ENCODE data around the gene SLCO3A1. TPM values are rescaled to one million over a fixed set of nuclear protein-coding genes. Genes with fewer than 3 reads are reported as not detected.

Gene SLCO3A1
- total RNA-seq, 1 donor from 2014 or later, result 56.8 TPM

DNA sequence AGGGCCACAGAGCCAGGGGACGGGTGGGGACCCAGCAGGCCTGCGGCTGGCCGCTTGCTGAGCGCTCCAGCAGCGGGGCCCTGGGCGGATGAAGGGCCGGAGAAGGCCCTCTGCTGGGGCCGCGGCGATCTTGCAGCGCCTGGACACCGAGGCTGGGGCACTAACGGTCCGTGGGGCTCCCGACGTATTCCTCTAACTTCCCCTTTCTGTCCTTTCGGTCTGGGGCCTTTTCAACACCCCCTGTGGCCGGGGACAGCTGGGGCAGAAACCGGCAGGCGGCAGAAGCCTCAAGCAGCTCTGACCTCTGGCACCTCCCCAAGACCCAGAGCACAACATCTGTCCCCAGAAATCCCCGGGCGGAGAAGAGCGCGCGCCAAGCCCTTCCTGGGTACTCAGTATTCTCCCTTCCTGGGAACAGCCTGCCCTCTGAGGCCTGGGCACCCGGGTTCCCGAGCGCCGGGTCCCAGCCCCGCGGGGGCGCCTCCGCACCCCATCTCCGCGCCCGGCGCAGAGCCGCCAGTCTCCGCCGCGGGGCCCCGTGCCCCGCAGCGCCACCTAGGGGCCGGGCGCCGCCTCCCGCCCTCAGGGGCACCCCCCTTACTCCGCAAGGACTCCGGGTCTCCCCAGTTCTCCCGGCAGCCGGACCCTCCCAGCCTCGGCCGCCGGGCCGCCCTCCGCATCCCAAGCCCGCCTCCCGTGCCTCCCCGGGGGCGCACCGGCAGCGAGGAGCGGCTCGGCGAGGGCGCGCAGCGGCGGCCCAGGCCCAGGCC lies 582 bp upstream of the SLCO3A1 start:
- TF ChIP-seq CTCF (IDR thresholded peaks at IDR 0.05; ENCODE audit: borderline replicate concordance), result peak; percentile 74
- peak; percentile 83 for DNase-seq
- no peaks in the 10 kb centered on the region for H3K27me3 ChIP-seq (ENCODE audit: low read depth)
- H3K36me3 ChIP-seq, result no peaks in the 10 kb centered on the region
- peaks cover 64% of the 10 kb centered on the region for H3K4me1 ChIP-seq
- H3K4me3 ChIP-seq, result peak overlapping the region; percentile 78
- peak overlapping the region; percentile 99 for H3K27ac ChIP-seq (replicated peaks)
- H3K9me3 ChIP-seq (replicated peaks), result no peaks in the 10 kb centered on the region
- intact Hi-C loops (cut with micrococcal nuclease), result loop anchor here (10.0 kb wide), 1 partner anchor 222 kb away; no protein-coding TSS in a partner anchor

DNA sequence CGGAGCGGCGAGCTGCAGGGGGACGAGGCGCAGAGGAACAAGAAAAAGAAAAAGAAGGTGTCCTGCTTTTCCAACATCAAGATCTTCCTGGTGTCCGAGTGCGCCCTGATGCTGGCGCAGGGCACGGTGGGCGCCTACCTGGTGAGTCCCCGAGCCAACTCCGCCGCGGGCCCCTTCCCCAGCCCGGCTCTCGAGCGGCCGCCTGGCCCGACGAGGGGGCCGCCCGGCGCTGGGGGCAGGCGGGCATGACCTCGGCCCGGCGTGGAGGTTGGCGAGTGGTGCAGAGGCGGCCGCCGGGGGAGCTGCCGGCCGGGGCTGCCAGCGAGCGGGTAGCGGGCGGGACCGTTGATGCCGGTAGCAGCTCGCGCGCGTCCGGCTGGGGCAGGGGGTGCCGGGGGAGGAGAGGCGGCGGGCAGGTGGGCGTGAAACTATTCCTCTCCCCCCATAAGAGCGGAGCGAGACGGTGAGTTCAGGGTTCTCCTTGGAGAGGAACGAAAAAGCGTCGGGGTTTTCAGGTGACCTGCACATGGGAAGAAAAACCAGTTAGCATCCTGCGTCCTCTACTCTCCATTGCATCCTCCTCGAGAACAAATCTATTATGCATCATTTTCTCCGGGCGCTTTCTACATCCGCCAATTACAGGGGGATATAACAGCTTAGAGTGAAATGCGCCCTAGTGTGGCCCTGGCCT lies 585 bp downstream of the SLCO3A1 start:
- intact Hi-C loops (cut with micrococcal nuclease), result loop anchor here (10.0 kb wide), 1 partner anchor 221 kb away; no protein-coding TSS in a partner anchor
- H3K36me3 ChIP-seq, result peaks cover 5% of the 10 kb centered on the region
- H3K27me3 ChIP-seq (ENCODE audit: low read depth), result no peaks in the 10 kb centered on the region
- H3K27ac ChIP-seq (replicated peaks), result peak overlapping the region; percentile 99
- peak; percentile 49 for TF ChIP-seq CTCF (IDR thresholded peaks at IDR 0.05; ENCODE audit: borderline replicate concordance)
- peak; percentile 64 for DNase-seq
- peaks cover 75% of the 10 kb centered on the region for H3K4me1 ChIP-seq
- no peaks in the 10 kb centered on the region for H3K9me3 ChIP-seq (replicated peaks)
- H3K4me3 ChIP-seq, result peak overlapping the region; percentile 78

GRCh38 chr15:91854639-91854990 lies 1.1 kb downstream of the SLCO3A1 start:
- intact Hi-C loops (cut with micrococcal nuclease), result loop anchor here (10.0 kb wide), 1 partner anchor 220 kb away; no protein-coding TSS in a partner anchor
- H3K4me1 ChIP-seq, result peaks cover 80% of the 10 kb centered on the region
- TF ChIP-seq CTCF (IDR thresholded peaks at IDR 0.05; ENCODE audit: borderline replicate concordance), result no peak

GRCh38 chr15:91855241-91855640 lies 1.7 kb downstream of the SLCO3A1 start:
- H3K9me3 ChIP-seq (replicated peaks), result no peaks in the 10 kb centered on the region
- peak overlapping the region; percentile 78 for H3K4me3 ChIP-seq
- H3K4me1 ChIP-seq, result peaks cover 87% of the 10 kb centered on the region
- no peak for DNase-seq
- H3K27me3 ChIP-seq (ENCODE audit: low read depth), result no peaks in the 10 kb centered on the region
- H3K27ac ChIP-seq (replicated peaks), result peak overlapping the region; percentile 99
- intact Hi-C loops (cut with micrococcal nuclease), result loop anchor here (10.0 kb wide), 1 partner anchor 220 kb away; no protein-coding TSS in a partner anchor
- no peak for TF ChIP-seq CTCF (IDR thresholded peaks at IDR 0.05; ENCODE audit: borderline replicate concordance)
- H3K36me3 ChIP-seq, result peaks cover 5% of the 10 kb centered on the region

More at GRCh38 chr15:91854639-91854990, 1.1 kb downstream of the SLCO3A1 start:
- DNase-seq, result no peak
- H3K4me3 ChIP-seq, result peak overlapping the region; percentile 78
- no peaks in the 10 kb centered on the region for H3K27me3 ChIP-seq (ENCODE audit: low read depth)
- H3K9me3 ChIP-seq (replicated peaks), result no peaks in the 10 kb centered on the region
- peaks cover 5% of the 10 kb centered on the region for H3K36me3 ChIP-seq
- H3K27ac ChIP-seq (replicated peaks), result peak overlapping the region; percentile 99

GRCh38 chr15:91855684-91856489 lies 2.4 kb downstream of the SLCO3A1 start:
- H3K36me3 ChIP-seq, result peaks cover 5% of the 10 kb centered on the region
- H3K4me1 ChIP-seq, result peaks cover 87% of the 10 kb centered on the region
- no peak for DNase-seq
- intact Hi-C loops (cut with micrococcal nuclease), result loop anchor here (10.0 kb wide), 1 partner anchor 219 kb away; no protein-coding TSS in a partner anchor
- H3K9me3 ChIP-seq (replicated peaks), result no peaks in the 10 kb centered on the region
- peak; percentile 51 for TF ChIP-seq CTCF (IDR thresholded peaks at IDR 0.05; ENCODE audit: borderline replicate concordance)
- H3K27me3 ChIP-seq (ENCODE audit: low read depth), result no peaks in the 10 kb centered on the region
- peak overlapping the region; percentile 78 for H3K4me3 ChIP-seq
- peak overlapping the region; percentile 99 for H3K27ac ChIP-seq (replicated peaks)
